ENCODE data around the gene MAGI1.
"Not testable (repeated sequence)": the region's sequence is repeated elsewhere in the genome, so short reads cannot be mapped to it uniquely, and the experiment has no call there.

The MAGI1 gene

DNA sequence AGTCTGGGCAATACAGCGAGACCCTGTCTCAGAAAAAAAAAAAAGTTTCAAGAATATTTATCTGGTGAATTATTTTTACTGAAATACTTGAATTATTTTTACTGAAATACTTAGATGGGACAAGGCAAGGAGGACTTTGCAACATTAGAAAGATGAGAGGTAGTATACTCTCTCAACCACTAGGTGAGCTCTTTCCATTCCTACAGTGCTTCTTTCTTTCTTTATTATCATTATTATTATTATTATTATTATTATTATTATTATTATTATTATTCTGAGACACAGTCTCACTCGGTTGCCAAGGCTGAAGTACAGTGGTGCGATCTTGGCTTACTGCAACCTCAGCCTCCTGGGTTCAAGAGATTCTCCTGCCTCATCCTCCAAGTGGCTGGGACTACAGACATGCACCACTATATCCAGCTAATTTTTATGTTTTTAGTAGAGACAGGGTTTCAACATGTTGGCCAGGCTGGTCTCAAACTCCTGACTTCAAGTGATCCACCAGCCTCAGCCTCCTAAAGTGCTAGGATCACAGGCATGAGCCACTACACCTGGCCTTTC lies 468.8 kb downstream of the MAGI1 start:
- WGBS, result 100% methylated on average over 2 of the region's 3 CpGs
- DNase-seq, result no peak
- H2BK12ac ChIP-seq (ENCODE audit: low read length in 2 of 2), result no peak overlapping the region

DNA sequence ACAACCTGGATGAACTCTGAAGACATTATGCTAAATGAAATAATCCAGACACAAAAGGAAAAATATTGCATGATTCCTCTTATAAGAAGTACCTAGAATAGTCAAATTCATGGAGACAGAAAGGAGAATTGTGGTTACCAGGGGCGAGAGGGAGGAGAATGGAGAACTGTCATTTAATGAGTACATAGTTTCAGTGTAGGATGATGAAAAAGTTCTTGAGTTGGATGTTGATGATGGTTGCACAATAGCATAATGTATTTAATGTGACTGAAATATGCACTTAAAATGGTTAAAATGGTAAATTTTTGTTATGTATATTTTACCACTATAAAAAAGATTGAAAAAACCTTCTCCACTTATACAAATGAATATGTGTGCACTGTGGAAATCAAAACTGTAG lies 469.6 kb downstream of the MAGI1 start:
- no peak overlapping the region for H2BK15ac ChIP-seq (ENCODE audit: low read depth, poor library complexity, severe bottlenecking)
- H3K79me1 ChIP-seq (replicated peaks; ENCODE audit: low read length, poor library complexity, severe bottlenecking), result peaks cover 7% of the 10 kb centered on the region
- H3K9ac ChIP-seq (ENCODE audit: low read length), result no peak overlapping the region
- no peaks in the 10 kb centered on the region for H3K9me3 ChIP-seq (ENCODE audit: control insufficient read depth, low read length)
- WGBS, result 83% methylated on average over 1 of the region's 1 CpG
- H3K27me3 ChIP-seq (ENCODE audit: control insufficient read depth in 1 of 2, insufficient read depth in 1 of 2, low read length in 2 of 2), result no peaks in the 10 kb centered on the region
- no peak overlapping the region for H3K27ac ChIP-seq (ENCODE audit: low read length, poor library complexity, severe bottlenecking)
- no peak overlapping the region for H2BK120ac ChIP-seq (ENCODE audit: low read depth, low read length)
- H3K36me3 ChIP-seq (ENCODE audit: control insufficient read depth in 1 of 2, insufficient read depth in 2 of 2, low read depth in 1 of 2, low read length in 2 of 2), result no peaks in the 10 kb centered on the region
- no peak overlapping the region for H3K18ac ChIP-seq (ENCODE audit: low read depth in 1 of 2, low read length in 2 of 2)
- no peak overlapping the region for H3K4me2 ChIP-seq (ENCODE audit: low read length, poor library complexity, severe bottlenecking)
- H2BK5ac ChIP-seq (ENCODE audit: low read depth, low read length, poor library complexity, severe bottlenecking), result no peak overlapping the region
- no peak overlapping the region for H3K14ac ChIP-seq (ENCODE audit: low read length in 2 of 2)
- H2BK12ac ChIP-seq (ENCODE audit: low read length in 2 of 2), result no peak overlapping the region
- DNase-seq, result no peak
- H4K91ac ChIP-seq (ENCODE audit: low read length), result no peak overlapping the region
- H2AFZ ChIP-seq (ENCODE audit: low read depth, low read length), result no peak overlapping the region
- no peak overlapping the region for H3K23ac ChIP-seq (ENCODE audit: low read length in 2 of 2)
- no peak overlapping the region for H3K4ac ChIP-seq (ENCODE audit: low read depth in 1 of 2, low read length in 2 of 2)
- H4K8ac ChIP-seq (ENCODE audit: low read length), result no peak overlapping the region
- H3K4me3 ChIP-seq (ENCODE audit: insufficient read depth in 1 of 2, low read depth in 1 of 2, low read length in 2 of 2), result no peak overlapping the region
- H3K4me1 ChIP-seq (ENCODE audit: control insufficient read depth, insufficient read depth, low read depth, low read length), result no peaks in the 10 kb centered on the region
- no peak overlapping the region for H2AK5ac ChIP-seq (ENCODE audit: low read length, severe bottlenecking)

More for the DNA sequence above, 468.8 kb downstream of the MAGI1 start:
- Histone ChIP-seq H3K9me3 (ENCODE audit: control insufficient read depth, low read length) (no peaks in the 10 kb centered on the region), H2AFZ (ENCODE audit: low read depth, low read length) (no peak overlapping the region), H2BK120ac (ENCODE audit: low read depth, low read length) (no peak overlapping the region), H3K18ac (ENCODE audit: low read depth in 1 of 2, low read length in 2 of 2) (no peak overlapping the region), H3K27ac (ENCODE audit: low read length, poor library complexity, severe bottlenecking) (no peak overlapping the region), H3K79me1 (replicated peaks; ENCODE audit: low read length, poor library complexity, severe bottlenecking) (peaks cover 5% of the 10 kb centered on the region), H2AK5ac (ENCODE audit: low read length, severe bottlenecking) (no peak overlapping the region), H3K4ac (ENCODE audit: low read depth in 1 of 2, low read length in 2 of 2) (no peak overlapping the region), H3K9ac (ENCODE audit: low read length) (no peak overlapping the region), H3K4me1 (ENCODE audit: control insufficient read depth, insufficient read depth, low read depth, low read length) (no peaks in the 10 kb centered on the region), H3K27me3 (ENCODE audit: control insufficient read depth in 1 of 2, insufficient read depth in 1 of 2, low read length in 2 of 2) (no peaks in the 10 kb centered on the region), H3K36me3 (ENCODE audit: control insufficient read depth in 1 of 2, insufficient read depth in 2 of 2, low read depth in 1 of 2, low read length in 2 of 2) (no peaks in the 10 kb centered on the region), H2BK15ac (ENCODE audit: low read depth, poor library complexity, severe bottlenecking) (no peak overlapping the region), H4K91ac (ENCODE audit: low read length) (no peak overlapping the region), H2BK5ac (ENCODE audit: low read depth, low read length, poor library complexity, severe bottlenecking) (no peak overlapping the region), H3K4me3 (ENCODE audit: insufficient read depth in 1 of 2, low read depth in 1 of 2, low read length in 2 of 2) (no peak overlapping the region), H3K23ac (ENCODE audit: low read length in 2 of 2) (no peak overlapping the region), H3K14ac (ENCODE audit: low read length in 2 of 2) (no peak overlapping the region), H3K4me2 (ENCODE audit: low read length, poor library complexity, severe bottlenecking) (no peak overlapping the region), H4K8ac (ENCODE audit: low read length) (no peak overlapping the region)

DNA sequence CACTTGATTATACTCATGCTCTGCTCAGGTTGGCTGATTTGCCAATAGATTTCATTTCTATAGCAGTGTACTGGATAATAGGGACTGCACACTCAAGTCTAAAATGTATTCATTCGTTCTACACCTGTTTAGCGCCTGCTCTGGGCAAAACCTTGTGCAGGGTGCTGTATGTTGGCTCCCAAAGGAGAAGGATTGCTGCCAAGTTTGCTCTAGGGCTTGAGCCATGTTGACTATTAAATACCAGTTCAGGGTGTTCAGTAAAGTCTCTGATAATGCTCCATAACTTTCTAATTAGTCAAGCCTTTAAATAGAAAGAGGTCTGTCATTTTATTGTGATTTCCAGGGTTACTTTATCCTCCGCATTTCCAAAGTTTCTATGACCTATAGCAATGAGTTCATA lies 470.2 kb downstream of the MAGI1 start:
- Histone ChIP-seq H3K18ac (ENCODE audit: low read depth in 1 of 2, low read length in 2 of 2) (no peak overlapping the region), H3K9ac (ENCODE audit: low read length) (no peak overlapping the region), H2BK120ac (ENCODE audit: low read depth, low read length) (no peak overlapping the region), H3K27me3 (ENCODE audit: control insufficient read depth in 1 of 2, insufficient read depth in 1 of 2, low read length in 2 of 2) (no peaks in the 10 kb centered on the region), H3K14ac (ENCODE audit: low read length in 2 of 2) (no peak overlapping the region), H4K8ac (ENCODE audit: low read length) (no peak overlapping the region), H3K79me1 (replicated peaks; ENCODE audit: low read length, poor library complexity, severe bottlenecking) (peaks cover 7% of the 10 kb centered on the region), H3K23ac (ENCODE audit: low read length in 2 of 2) (no peak overlapping the region), H3K27ac (ENCODE audit: low read length, poor library complexity, severe bottlenecking) (no peak overlapping the region), H3K4me2 (ENCODE audit: low read length, poor library complexity, severe bottlenecking) (no peak overlapping the region), H3K4me1 (ENCODE audit: control insufficient read depth, insufficient read depth, low read depth, low read length) (no peaks in the 10 kb centered on the region), H2BK12ac (ENCODE audit: low read length in 2 of 2) (no peak overlapping the region), H2BK5ac (ENCODE audit: low read depth, low read length, poor library complexity, severe bottlenecking) (no peak overlapping the region), H3K4me3 (ENCODE audit: insufficient read depth in 1 of 2, low read depth in 1 of 2, low read length in 2 of 2) (no peak overlapping the region), H2AFZ (ENCODE audit: low read depth, low read length) (no peak overlapping the region), H3K9me3 (ENCODE audit: control insufficient read depth, low read length) (no peaks in the 10 kb centered on the region), H2BK15ac (ENCODE audit: low read depth, poor library complexity, severe bottlenecking) (no peak overlapping the region), H3K36me3 (ENCODE audit: control insufficient read depth in 1 of 2, insufficient read depth in 2 of 2, low read depth in 1 of 2, low read length in 2 of 2) (no peaks in the 10 kb centered on the region), H4K91ac (ENCODE audit: low read length) (no peak overlapping the region), H2AK5ac (ENCODE audit: low read length, severe bottlenecking) (no peak overlapping the region), H3K4ac (ENCODE audit: low read depth in 1 of 2, low read length in 2 of 2) (no peak overlapping the region)
- no peak for DNase-seq
- 100% methylated on average over 3 of the region's 3 CpGs for WGBS

DNA sequence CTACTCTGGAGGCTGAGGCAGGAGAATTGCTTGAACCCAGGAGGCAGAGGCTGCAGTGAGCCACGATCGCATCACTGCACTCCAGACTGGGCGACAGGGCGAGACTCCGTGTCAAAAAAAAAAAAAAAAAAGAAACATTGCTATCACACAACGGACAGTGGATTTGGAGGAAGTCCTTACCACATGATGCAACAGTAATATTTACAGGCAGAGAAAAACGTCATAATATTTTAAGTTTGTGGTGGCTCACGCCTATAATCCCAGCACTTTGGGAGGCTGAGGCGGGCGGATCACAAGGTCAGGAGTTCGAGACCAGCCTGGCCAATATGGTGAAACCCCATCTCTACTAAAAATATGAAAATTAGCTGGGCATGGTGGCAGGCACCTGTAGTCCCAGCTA lies 473.0 kb downstream of the MAGI1 start:
- H3K14ac ChIP-seq (ENCODE audit: low read length in 2 of 2); H3K79me1 ChIP-seq (replicated peaks; ENCODE audit: low read length, poor library complexity, severe bottlenecking): not testable (repeated sequence)

More for the DNA sequence above, 473.0 kb downstream of the MAGI1 start:
- H3K9me3 ChIP-seq (ENCODE audit: control insufficient read depth, low read length); H3K23ac ChIP-seq (ENCODE audit: low read length in 2 of 2); H3K4me1 ChIP-seq (ENCODE audit: control insufficient read depth, insufficient read depth, low read depth, low read length); H3K4ac ChIP-seq (ENCODE audit: low read depth in 1 of 2, low read length in 2 of 2); DNase-seq; H2AK5ac ChIP-seq (ENCODE audit: low read length, severe bottlenecking); H3K4me2 ChIP-seq (ENCODE audit: low read length, poor library complexity, severe bottlenecking); H2BK5ac ChIP-seq (ENCODE audit: low read depth, low read length, poor library complexity, severe bottlenecking); H2BK15ac ChIP-seq (ENCODE audit: low read depth, poor library complexity, severe bottlenecking); H3K36me3 ChIP-seq (ENCODE audit: control insufficient read depth in 1 of 2, insufficient read depth in 2 of 2, low read depth in 1 of 2, low read length in 2 of 2); H3K18ac ChIP-seq (ENCODE audit: low read depth in 1 of 2, low read length in 2 of 2); H3K9ac ChIP-seq (ENCODE audit: low read length); H3K27ac ChIP-seq (ENCODE audit: low read length, poor library complexity, severe bottlenecking); H3K4me3 ChIP-seq (ENCODE audit: insufficient read depth in 1 of 2, low read depth in 1 of 2, low read length in 2 of 2); H2AFZ ChIP-seq (ENCODE audit: low read depth, low read length); H3K27me3 ChIP-seq (ENCODE audit: control insufficient read depth in 1 of 2, insufficient read depth in 1 of 2, low read length in 2 of 2); H2BK120ac ChIP-seq (ENCODE audit: low read depth, low read length); H2BK12ac ChIP-seq (ENCODE audit: low read length in 2 of 2); H4K8ac ChIP-seq (ENCODE audit: low read length); H4K91ac ChIP-seq (ENCODE audit: low read length): not testable (repeated sequence)
- WGBS, result 95% methylated on average over 8 of the region's 11 CpGs
